K562 (cell line): ENCODE results near the gene LRCH1.

Source experiments
- BHLHE40 ChIP-seq: IDR thresholded peaks from 2 replicates; pipeline ENCODE4 v1.6.1; 2011; ENCODE audit warnings: low read length, improper control_type of control experiment
- NR1H2 ChIP-seq: sonication (generic); formaldehyde crosslinking; IDR thresholded peaks from 2 replicates; pipeline ENCODE4 v1.4.0; 2020; ENCODE audit warnings: mild to moderate bottlenecking, missing genetic modification reagents
- ZNF263 ChIP-seq: sonication (generic); formaldehyde crosslinking; IDR thresholded peaks from 2 replicates; pipeline ENCODE4 v1.8.0; 2022; ENCODE audit warnings: mild to moderate bottlenecking, missing genetic modification reagents, borderline replicate concordance
- ZNF274 ChIP-seq: IDR thresholded peaks from 2 replicates; pipeline ENCODE4 v1.6.1; 2011; ENCODE audit warnings: low read depth, mild to moderate bottlenecking, low read length, moderate library complexity, borderline replicate concordance
- TF ChIP-seq, protein P1 (sequence below), 3 experiments: IDR thresholded peaks in 2 of 3; conservative IDR thresholded peaks in 1 of 3; 2 replicates each; pipeline ENCODE4 v1.5.1; 2011 to 2012; ENCODE audit warnings: low read length in 3 of 3, mild to moderate bottlenecking in 3 of 3, control low read depth in 2 of 3, improper control_type of control experiment in 1 of 3, inconsistent platforms in 1 of 3, low read depth in 1 of 3, mixed read lengths in 1 of 3, moderate library complexity in 1 of 3; ENCODE audit not compliant: insufficient read depth in 2 of 3

DNA sequence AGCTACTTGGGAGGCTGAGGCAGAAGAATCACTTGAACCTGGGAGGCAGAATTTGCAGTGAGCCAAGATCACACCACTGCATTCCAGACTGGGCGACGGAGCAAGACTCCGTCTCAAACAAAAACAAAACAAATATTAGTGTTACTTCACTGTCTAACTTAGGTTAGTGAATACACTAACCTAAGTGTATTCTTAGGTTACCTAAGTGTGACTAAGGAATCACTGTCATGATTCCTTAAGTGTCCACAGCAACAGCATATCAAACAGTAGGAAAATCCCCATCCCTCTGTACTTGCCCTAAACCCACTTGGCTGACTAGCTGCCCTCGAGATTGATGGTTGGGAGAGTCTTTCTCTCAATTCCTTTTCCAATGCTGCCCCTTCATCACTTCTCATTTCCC, 11.8 kb upstream of the LRCH1 start:
- TF ChIP-seq BHLHE40 (no peak), ZNF263 (no peak), ZNF274 (no peak), NR1H2 (no peak)
- TF ChIP-seq, protein P1, sequence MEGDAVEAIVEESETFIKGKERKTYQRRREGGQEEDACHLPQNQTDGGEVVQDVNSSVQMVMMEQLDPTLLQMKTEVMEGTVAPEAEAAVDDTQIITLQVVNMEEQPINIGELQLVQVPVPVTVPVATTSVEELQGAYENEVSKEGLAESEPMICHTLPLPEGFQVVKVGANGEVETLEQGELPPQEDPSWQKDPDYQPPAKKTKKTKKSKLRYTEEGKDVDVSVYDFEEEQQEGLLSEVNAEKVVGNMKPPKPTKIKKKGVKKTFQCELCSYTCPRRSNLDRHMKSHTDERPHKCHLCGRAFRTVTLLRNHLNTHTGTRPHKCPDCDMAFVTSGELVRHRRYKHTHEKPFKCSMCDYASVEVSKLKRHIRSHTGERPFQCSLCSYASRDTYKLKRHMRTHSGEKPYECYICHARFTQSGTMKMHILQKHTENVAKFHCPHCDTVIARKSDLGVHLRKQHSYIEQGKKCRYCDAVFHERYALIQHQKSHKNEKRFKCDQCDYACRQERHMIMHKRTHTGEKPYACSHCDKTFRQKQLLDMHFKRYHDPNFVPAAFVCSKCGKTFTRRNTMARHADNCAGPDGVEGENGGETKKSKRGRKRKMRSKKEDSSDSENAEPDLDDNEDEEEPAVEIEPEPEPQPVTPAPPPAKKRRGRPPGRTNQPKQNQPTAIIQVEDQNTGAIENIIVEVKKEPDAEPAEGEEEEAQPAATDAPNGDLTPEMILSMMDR (IDR thresholded peaks at IDR 0.05 in 2 of 3, conservative IDR thresholded peaks at IDR 0.05 in 1 of 3; ENCODE audit: insufficient read depth in 2 of 3, low read depth in 1 of 3, low read length in 3 of 3): no peak
